Endothelial cell of umbilical vein (primary cell): ENCODE results near the gene TBC1D5. TPM values are rescaled to one million over a fixed set of nuclear protein-coding genes. Genes with fewer than 3 reads are reported as not detected.
"Not testable (repeated sequence)": the region's sequence is repeated elsewhere in the genome, so short reads cannot be mapped to it uniquely, and the experiment has no call there.

Experiments used
- BruUV-seq: library from RNA; stranded (reverse); fragments of 400-500 nt; replicated peaks from 2 replicates; lab custom pipeline; 2021; lab: Mats Ljungman, UMichigan
- CTCF ChIA-PET: fragments of 300-600, 350-600 bp; sonication (Branson Sonifier 250); formaldehyde crosslinking; loops from one replicate; lab custom pipeline; 2021; ENCODE audit warnings: antibody characterized with exemption, inconsistent platforms; lab: Charles Lee
- POLR2A ChIA-PET: fragments of 300-600, 350-600 bp; sonication (Branson Sonifier 250); formaldehyde crosslinking; loops from one replicate; lab custom pipeline; 2021; ENCODE audit warnings: antibody characterized with exemption, inconsistent platforms; lab: Charles Lee
- DNase-seq: peaks from one replicate; pipeline ENCODE4 v3.0.0-alpha.2; 2011; ENCODE audit warnings: low read depth, low spot score
- FAIRE-seq: peaks from 2 replicates; lab custom pipeline; 2011; peaks lifted over from hg19 to GRCh38; lab: Jason Lieb, UNC
- H2AFZ ChIP-seq: 2 replicates; pipeline ENCODE4 v1.6.0; 2012; ENCODE audit warnings: low read depth, low read length, control low read depth, inconsistent platforms
- H3K27ac ChIP-seq: 2 replicates; pipeline ENCODE4 v1.5.1; 2011; ENCODE audit warnings: low read depth, mild to moderate bottlenecking, control low read depth, low read length, moderate library complexity; ENCODE audit not compliant: insufficient read depth
- H3K27me3 ChIP-seq, 2 experiments: 2 replicates each; pipeline versions ENCODE4 v1.6.0 to v1.6.1; 2011; ENCODE audit warnings: low read length in 2 of 2, mixed read lengths in 1 of 2; ENCODE audit not compliant: control insufficient read depth in 2 of 2, insufficient read depth in 2 of 2
- H3K36me3 ChIP-seq, 2 experiments: 2 replicates in 1 of 2; 3 replicates in 1 of 2; pipeline ENCODE4 v1.5.1; 2011; ENCODE audit warnings: low read length in 2 of 2, mild to moderate bottlenecking in 1 of 2, moderate library complexity in 1 of 2; ENCODE audit not compliant: control insufficient read depth in 2 of 2, insufficient read depth in 2 of 2; ENCODE audit errors: extremely low read depth in 1 of 2
- H3K4me1 ChIP-seq: 3 replicates; pipeline ENCODE4 v1.5.1; 2011; ENCODE audit warnings: mild to moderate bottlenecking, low read length; ENCODE audit not compliant: control insufficient read depth, insufficient read depth; ENCODE audit errors: extremely low read depth
- H3K4me2 ChIP-seq: 2 replicates; pipeline ENCODE4 v1.6.1; 2011; ENCODE audit warnings: low read length, control low read depth, mixed read lengths; ENCODE audit not compliant: insufficient read depth
- H3K4me3 ChIP-seq, 3 experiments: fragments of 200-600 bp in 1 of 3; sonication (generic), shearing (Covaris generic) in 1 of 3; replicated peaks in 1 of 3; 2 replicates each; pipeline ENCODE4 v1.5.1; 2011 to 2016; ENCODE audit warnings: control low read depth in 3 of 3, low read length in 3 of 3, mild to moderate bottlenecking in 2 of 3, inconsistent platforms in 1 of 3, low read depth in 1 of 3, moderate library complexity in 1 of 3; ENCODE audit not compliant: insufficient read depth in 1 of 3
- H3K79me2 ChIP-seq: 2 replicates; pipeline ENCODE4 v1.6.0; 2012; ENCODE audit warnings: low read length, inconsistent platforms; ENCODE audit not compliant: control insufficient read depth, insufficient read depth
- H3K9ac ChIP-seq: replicated peaks from 2 replicates; pipeline ENCODE3; 2011; ENCODE audit warnings: low read length, control low read depth; ENCODE audit not compliant: insufficient read depth; ENCODE audit errors: extremely low read depth
- H3K9me1 ChIP-seq: replicated peaks from 3 replicates; pipeline ENCODE4 v1.6.0; 2011; ENCODE audit warnings: mild to moderate bottlenecking, low read length; ENCODE audit not compliant: control insufficient read depth, insufficient read depth; ENCODE audit errors: extremely low read depth
- H3K9me3 ChIP-seq: replicated peaks from 2 replicates; pipeline ENCODE4 v1.5.1; 2012; ENCODE audit warnings: low read length, inconsistent platforms; ENCODE audit not compliant: control insufficient read depth, insufficient read depth
- H4K20me1 ChIP-seq: replicated peaks from 2 replicates; pipeline ENCODE3; 2011; ENCODE audit warnings: mild to moderate bottlenecking, low read length; ENCODE audit not compliant: control insufficient read depth, insufficient read depth; ENCODE audit errors: extremely low read depth
- CTCF ChIP-seq, 2 donors: IDR thresholded peaks; 1 replicate in 1 of 2; 2 replicates in 1 of 2; pipeline ENCODE4 v1.5.1; 2011; ENCODE audit warnings: low read length in 2 of 2, mild to moderate bottlenecking in 2 of 2, moderate library complexity in 2 of 2, control low read depth in 1 of 2, inconsistent platforms in 1 of 2, low read depth in 1 of 2; ENCODE audit not compliant: insufficient read depth in 1 of 2; ENCODE audit errors: extremely low read depth in 1 of 2
- EZH2 ChIP-seq: IDR thresholded peaks from 2 replicates; pipeline ENCODE4 v1.6.1; 2012; ENCODE audit warnings: borderline replicate concordance, low read depth, mild to moderate bottlenecking, moderate library complexity, low read length, inconsistent platforms; ENCODE audit not compliant: severe bottlenecking
- FOS ChIP-seq: IDR thresholded peaks from 2 replicates; pipeline ENCODE4 v1.6.1; 2011; ENCODE audit warnings: mild to moderate bottlenecking, low read length, moderate library complexity, borderline replicate concordance; ENCODE audit not compliant: insufficient read depth
- GATA2 ChIP-seq: IDR thresholded peaks from 2 replicates; pipeline ENCODE4 v1.7.0; 2011; ENCODE audit warnings: low read depth, mild to moderate bottlenecking, moderate library complexity, mixed read lengths, low read length; ENCODE audit not compliant: insufficient read length, insufficient read depth
- JUN ChIP-seq: IDR thresholded peaks from 2 replicates; pipeline ENCODE4 v1.6.1; 2011; ENCODE audit warnings: borderline replicate concordance, low read depth; ENCODE audit not compliant: insufficient read length, insufficient read depth
- MAX ChIP-seq: IDR thresholded peaks from 2 replicates; pipeline ENCODE4 v1.6.1; 2011; ENCODE audit not compliant: insufficient read depth, insufficient read length
- MYC ChIP-seq: IDR thresholded peaks from one replicate; pipeline ENCODE4 v1.6.1; 2011; ENCODE audit warnings: mild to moderate bottlenecking, low read depth, low read length
- POLR2A ChIP-seq: IDR thresholded peaks from 2 replicates; pipeline ENCODE4 v1.6.1; 2012; ENCODE audit warnings: low read depth, mild to moderate bottlenecking, control low read depth, low read length
- POLR2AphosphoS5 ChIP-seq: IDR thresholded peaks from 2 replicates; pipeline ENCODE4 v1.6.1; 2012; ENCODE audit warnings: low read depth, mild to moderate bottlenecking, control low read depth, low read length, moderate library complexity; ENCODE audit not compliant: insufficient read depth
- dilution Hi-C: fragments of 300-500 bp; cut with MboI; formaldehyde crosslinking; loops from one replicate; pipeline ENCODE4 v1.15.0; 2019; ENCODE audit warnings: low sequenced_read_pairs; ENCODE audit not compliant: extremely low pct_ligation_motif_present
- intact Hi-C: fragments of 100-400 bp; cut with micrococcal nuclease; formaldehyde crosslinking; loops from one replicate; pipeline ENCODE4 v1.10.0; 2022
- polyA plus RNA-seq, 4 experiments: library from polyadenylated mRNA; depleted of rRNA in 3 of 4; stranded (reverse) in 3 of 4; unstranded in 1 of 4; fragments of >200 nt; gene quantifications; 2 replicates each; pipeline versions ENCODE4 v1.2.1 to v1.2.3, GENCODE V29; 2011 to 2012; ENCODE audit warnings: missing spikeins in 1 of 4
- total RNA-seq: library from RNA; stranded (reverse); gene quantifications from 2 replicates; pipeline ENCODE4 v1.2.3, GENCODE V29; 2021

TBC1D5 gene
- total and polyA plus RNA-seq, 2 donors (not counting 3 experiments of a cell fraction or from before 2014, with no cell fraction given), result 17.5 to 44.7 TPM

GRCh38 chr3:17491601-17492000 is 250.8 kb downstream of the TBC1D5 start:
- dilution Hi-C loops (no loop called here), intact Hi-C loops (no loop called here)
- H3K27ac ChIP-seq, result no peak overlapping the region
- H4K20me1 ChIP-seq, result no peaks in the 10 kb centered on the region
- TF ChIP-seq GATA2, result no peak
- TF ChIP-seq CTCF (IDR thresholded peaks at IDR 0.05; ENCODE audit: extremely low read depth in 1 of 2, insufficient read depth in 1 of 2, low read depth in 1 of 2, low read length in 2 of 2), result no peak
- TF ChIP-seq MYC, result no peak
- no peak for TF ChIP-seq MAX
- no peak for TF ChIP-seq JUN
- no peak for TF ChIP-seq POLR2AphosphoS5
- TF ChIP-seq EZH2, result no peak
- no peak for TF ChIP-seq POLR2A
- no peak for TF ChIP-seq FOS
- H3K9ac ChIP-seq, result no peak overlapping the region
- no peaks in the 10 kb centered on the region for H3K9me3 ChIP-seq
- FAIRE-seq (peak; percentile 35), DNase-seq (peak; percentile 25)
- H3K9me1 ChIP-seq, result no peaks in the 10 kb centered on the region
- H2AFZ ChIP-seq, result no peak overlapping the region
- ChIA-PET CTCF (interaction anchor here (0.9 to 2.6 kb wide), 3 partner anchors 10 to 153 kb away, joined by 3 to 9 read pairs (median 9); no protein-coding TSS in a partner anchor), POLR2A (no interaction called here)
- H3K36me3 ChIP-seq, result no peaks in the 10 kb centered on the region
- no peaks in the 10 kb centered on the region for H3K79me2 ChIP-seq
- H3K4me2 ChIP-seq, result no peak overlapping the region
- H3K4me3 ChIP-seq, result no peak overlapping the region
- no peaks in the 10 kb centered on the region for H3K27me3 ChIP-seq
- H3K4me1 ChIP-seq, result no peaks in the 10 kb centered on the region
- BruUV-seq, result no TSS peak

DNA sequence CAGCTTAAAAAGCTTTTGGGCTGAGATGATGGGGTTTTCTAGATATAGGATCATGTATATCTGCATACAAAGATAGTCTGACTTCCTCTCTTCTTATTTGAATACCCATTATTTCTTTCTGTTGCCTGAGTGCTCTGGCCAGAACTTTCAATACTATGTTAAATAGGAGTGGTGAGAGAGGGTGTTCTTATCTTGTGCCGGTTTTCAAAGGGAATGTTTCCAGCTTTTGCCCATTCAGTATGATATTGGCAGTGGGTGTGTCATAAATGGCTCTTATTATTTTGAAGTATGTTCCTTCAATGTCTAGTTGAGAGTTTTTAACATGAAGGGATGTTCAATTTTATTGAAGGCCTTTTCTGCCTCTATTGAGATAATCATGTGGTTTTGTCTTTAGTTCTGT is 251.2 kb downstream of the TBC1D5 start:
- H3K4me2 ChIP-seq, H3K9me3 ChIP-seq, intact Hi-C loops, H2AFZ ChIP-seq, H4K20me1 ChIP-seq, H3K9me1 ChIP-seq, DNase-seq, dilution Hi-C loops, H3K27ac ChIP-seq, H3K36me3 ChIP-seq, H3K79me2 ChIP-seq, BruUV-seq, H3K4me1 ChIP-seq, H3K9ac ChIP-seq, FAIRE-seq, H3K27me3 ChIP-seq, POLR2A ChIA-PET, H3K4me3 ChIP-seq: not testable (repeated sequence)
- CTCF ChIA-PET, result interaction anchor here (0.9 to 2.6 kb wide), 3 partner anchors 10 to 154 kb away, joined by 3 to 9 read pairs (median 9); no protein-coding TSS in a partner anchor
